ENCODE measurements around the gene ZNF627. TPM values are rescaled to one million over a fixed set of nuclear protein-coding genes. Genes with fewer than 3 reads are reported as not detected.
"Not testable (repeated sequence)": the region's sequence is repeated elsewhere in the genome, so short reads cannot be mapped to it uniquely, and the experiment has no call there.

Gene ZNF627
- total RNA-seq, 1 donor from 2014 or later = 9.4 TPM

DNA sequence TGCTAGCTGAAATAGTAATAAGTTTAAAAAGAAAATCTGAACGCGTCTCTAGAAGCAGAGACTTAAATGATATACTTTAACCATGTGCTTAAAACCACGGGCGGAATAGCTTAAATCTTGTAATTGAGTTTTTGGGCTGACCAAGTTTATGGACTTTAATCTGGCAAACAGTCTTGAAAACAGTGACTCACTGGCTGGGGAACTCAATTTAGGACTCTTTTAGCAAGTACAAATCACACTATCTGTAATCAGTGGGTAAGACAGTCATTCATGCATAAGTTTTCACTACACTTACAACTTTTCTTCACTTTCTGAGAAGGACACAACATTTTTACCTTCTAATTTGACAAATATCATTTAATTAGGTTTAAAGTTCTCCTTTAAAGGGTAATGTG lies 26.8 kb downstream of the ZNF627 start:
- DNase-seq (no peak), ATAC-seq (peak in 1 of 2 donors; percentile 56)

DNA sequence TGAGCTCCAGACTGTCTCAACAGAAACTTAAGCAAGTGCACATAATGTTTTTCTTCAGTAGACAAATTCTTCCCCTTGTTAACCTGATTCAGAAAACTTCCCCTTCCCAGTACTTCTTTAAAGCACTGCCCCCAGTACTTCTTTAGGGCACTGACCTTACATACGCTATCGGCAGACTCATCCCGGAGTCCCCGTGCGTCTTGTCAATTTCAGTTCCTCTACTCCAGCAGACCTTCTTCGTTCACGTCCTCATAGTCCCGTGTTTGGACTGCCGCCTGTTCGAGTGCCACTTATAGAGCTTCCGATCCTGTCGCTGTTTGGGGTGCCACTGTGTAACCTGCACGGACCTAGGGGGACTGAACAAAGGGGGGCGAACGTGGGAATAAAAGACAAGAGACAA lies 29.0 kb downstream of the ZNF627 start:
- Histone ChIP-seq H3K36me3 (peaks cover under 1% of the 10 kb centered on the region), H3K4me3 (no peak overlapping the region), H3K4me1 (peaks cover 15% of the 10 kb centered on the region), H3K27me3 (ENCODE audit: low read depth) (no peaks in the 10 kb centered on the region), H3K9me3 (no peaks in the 10 kb centered on the region), H3K27ac (no peak overlapping the region)
- TF ChIP-seq, protein P1, sequence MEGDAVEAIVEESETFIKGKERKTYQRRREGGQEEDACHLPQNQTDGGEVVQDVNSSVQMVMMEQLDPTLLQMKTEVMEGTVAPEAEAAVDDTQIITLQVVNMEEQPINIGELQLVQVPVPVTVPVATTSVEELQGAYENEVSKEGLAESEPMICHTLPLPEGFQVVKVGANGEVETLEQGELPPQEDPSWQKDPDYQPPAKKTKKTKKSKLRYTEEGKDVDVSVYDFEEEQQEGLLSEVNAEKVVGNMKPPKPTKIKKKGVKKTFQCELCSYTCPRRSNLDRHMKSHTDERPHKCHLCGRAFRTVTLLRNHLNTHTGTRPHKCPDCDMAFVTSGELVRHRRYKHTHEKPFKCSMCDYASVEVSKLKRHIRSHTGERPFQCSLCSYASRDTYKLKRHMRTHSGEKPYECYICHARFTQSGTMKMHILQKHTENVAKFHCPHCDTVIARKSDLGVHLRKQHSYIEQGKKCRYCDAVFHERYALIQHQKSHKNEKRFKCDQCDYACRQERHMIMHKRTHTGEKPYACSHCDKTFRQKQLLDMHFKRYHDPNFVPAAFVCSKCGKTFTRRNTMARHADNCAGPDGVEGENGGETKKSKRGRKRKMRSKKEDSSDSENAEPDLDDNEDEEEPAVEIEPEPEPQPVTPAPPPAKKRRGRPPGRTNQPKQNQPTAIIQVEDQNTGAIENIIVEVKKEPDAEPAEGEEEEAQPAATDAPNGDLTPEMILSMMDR (IDR thresholded peaks at IDR 0.05) = no peak
- peak in 1 of 2 donors; percentile 56 for ATAC-seq
- DNase-seq = peak; percentile 47
- intact Hi-C loops (cut with DNase I) = no loop called here

More for the DNA sequence above, 26.8 kb downstream of the ZNF627 start:
- Histone ChIP-seq H3K27ac (no peak overlapping the region), H3K4me3 (peak overlapping the region; percentile 47), H3K9me3 (no peaks in the 10 kb centered on the region), H3K27me3 (ENCODE audit: low read depth) (no peaks in the 10 kb centered on the region), H3K4me1 (peaks cover 15% of the 10 kb centered on the region), H3K36me3 (peaks cover 21% of the 10 kb centered on the region)
- intact Hi-C loops (cut with DNase I) = no loop called here
- TF ChIP-seq, protein P1 (IDR thresholded peaks at IDR 0.05) = no peak

DNA sequence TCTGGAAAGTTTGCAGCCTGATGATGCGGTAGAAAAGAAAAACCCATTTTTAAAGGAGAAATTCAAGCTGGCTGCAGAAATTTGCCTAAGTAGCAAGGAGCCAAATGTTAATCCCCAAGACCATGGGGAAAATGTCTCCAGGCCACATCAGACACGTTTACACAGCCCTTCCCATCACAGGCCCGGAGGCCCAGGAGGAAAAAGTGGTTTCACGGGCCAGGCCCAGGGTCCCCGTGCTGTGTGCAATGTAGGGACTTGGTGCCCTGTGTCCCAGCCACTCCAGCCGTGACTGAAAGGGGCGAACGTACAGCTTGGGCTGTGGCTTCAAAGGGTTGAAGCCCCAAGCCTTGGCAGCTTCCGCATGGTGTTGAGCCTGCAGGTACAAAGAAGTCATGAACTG lies 35.9 kb downstream of the ZNF627 start:
- no peak for ATAC-seq
- no peaks in the 10 kb centered on the region for H3K4me1 ChIP-seq
- intact Hi-C loops (cut with DNase I) = no loop called here

DNA sequence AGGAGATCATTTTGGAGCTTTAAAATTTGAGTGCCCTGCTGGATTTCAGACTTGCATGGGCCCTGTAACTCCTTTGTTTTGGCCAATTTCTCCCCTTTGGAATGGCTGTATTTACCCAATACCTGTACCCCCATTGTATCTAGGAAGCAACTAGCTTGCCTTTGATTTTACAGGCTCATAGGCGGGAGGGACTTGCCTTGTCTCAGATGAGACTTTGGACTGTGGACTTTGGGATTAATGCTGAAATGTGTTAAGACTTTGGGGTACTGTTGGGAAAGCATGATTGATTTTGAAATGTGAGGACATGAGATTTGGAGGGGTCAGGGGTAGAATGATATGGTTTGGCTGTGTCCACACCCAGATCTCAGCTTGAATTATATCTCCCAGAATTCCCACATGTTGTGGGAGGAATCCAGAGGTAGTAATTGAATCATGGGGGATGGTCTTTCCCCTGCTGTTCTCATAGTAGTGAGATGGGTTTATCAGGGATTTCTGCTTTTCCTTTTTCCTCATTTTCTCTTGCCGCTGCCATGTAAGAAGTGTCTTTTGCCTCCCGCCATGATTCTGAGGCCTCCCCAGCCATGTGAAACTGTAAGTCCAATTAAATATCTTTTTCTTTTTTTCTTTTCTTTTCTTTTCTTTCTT lies 36.9 kb downstream of the ZNF627 start:
- H3K27me3 ChIP-seq (ENCODE audit: low read depth); intact Hi-C loops (cut with DNase I); H3K4me3 ChIP-seq; H3K36me3 ChIP-seq; H3K9me3 ChIP-seq; H3K27ac ChIP-seq; ATAC-seq; DNase-seq; H3K4me1 ChIP-seq: not testable (repeated sequence)

More for the DNA sequence above, 35.9 kb downstream of the ZNF627 start:
- no peaks in the 10 kb centered on the region for H3K27me3 ChIP-seq (ENCODE audit: low read depth)
- H3K36me3 ChIP-seq = no peaks in the 10 kb centered on the region
- no peak overlapping the region for H3K4me3 ChIP-seq
- DNase-seq = no peak
- TF ChIP-seq, protein P1 (IDR thresholded peaks at IDR 0.05) = no peak
- no peaks in the 10 kb centered on the region for H3K9me3 ChIP-seq
- no peak overlapping the region for H3K27ac ChIP-seq

DNA sequence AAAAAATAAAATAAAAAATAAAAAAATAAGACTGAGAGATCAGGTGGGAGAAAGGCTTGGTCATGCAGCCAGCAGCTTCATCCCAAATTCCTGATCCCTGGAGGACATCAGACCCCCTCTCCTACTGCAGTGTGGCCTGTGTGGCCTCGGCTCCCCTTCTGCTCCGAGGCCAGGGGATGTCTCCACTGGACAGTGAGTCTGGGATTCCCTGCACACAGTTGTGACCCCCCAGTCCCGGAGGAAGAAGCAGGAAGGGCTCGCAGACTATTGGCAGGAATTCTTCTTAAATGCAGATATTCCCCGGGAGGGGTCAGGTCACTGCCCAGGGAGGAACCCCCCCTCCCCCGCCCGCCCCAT lies 41.9 kb downstream of the ZNF627 start:
- peaks cover 10% of the 10 kb centered on the region for H3K4me1 ChIP-seq
- TF ChIP-seq, protein P1 (IDR thresholded peaks at IDR 0.05) = no peak
- DNase-seq = no peak
- no peaks in the 10 kb centered on the region for H3K9me3 ChIP-seq
- no peaks in the 10 kb centered on the region for H3K27me3 ChIP-seq (ENCODE audit: low read depth)
- H3K27ac ChIP-seq = no peak overlapping the region
- H3K36me3 ChIP-seq = no peaks in the 10 kb centered on the region
- H3K4me3 ChIP-seq = peak overlapping the region; percentile 79
- intact Hi-C loops (cut with DNase I) = no loop called here
- peak; percentile 29 to 45 for ATAC-seq

DNA sequence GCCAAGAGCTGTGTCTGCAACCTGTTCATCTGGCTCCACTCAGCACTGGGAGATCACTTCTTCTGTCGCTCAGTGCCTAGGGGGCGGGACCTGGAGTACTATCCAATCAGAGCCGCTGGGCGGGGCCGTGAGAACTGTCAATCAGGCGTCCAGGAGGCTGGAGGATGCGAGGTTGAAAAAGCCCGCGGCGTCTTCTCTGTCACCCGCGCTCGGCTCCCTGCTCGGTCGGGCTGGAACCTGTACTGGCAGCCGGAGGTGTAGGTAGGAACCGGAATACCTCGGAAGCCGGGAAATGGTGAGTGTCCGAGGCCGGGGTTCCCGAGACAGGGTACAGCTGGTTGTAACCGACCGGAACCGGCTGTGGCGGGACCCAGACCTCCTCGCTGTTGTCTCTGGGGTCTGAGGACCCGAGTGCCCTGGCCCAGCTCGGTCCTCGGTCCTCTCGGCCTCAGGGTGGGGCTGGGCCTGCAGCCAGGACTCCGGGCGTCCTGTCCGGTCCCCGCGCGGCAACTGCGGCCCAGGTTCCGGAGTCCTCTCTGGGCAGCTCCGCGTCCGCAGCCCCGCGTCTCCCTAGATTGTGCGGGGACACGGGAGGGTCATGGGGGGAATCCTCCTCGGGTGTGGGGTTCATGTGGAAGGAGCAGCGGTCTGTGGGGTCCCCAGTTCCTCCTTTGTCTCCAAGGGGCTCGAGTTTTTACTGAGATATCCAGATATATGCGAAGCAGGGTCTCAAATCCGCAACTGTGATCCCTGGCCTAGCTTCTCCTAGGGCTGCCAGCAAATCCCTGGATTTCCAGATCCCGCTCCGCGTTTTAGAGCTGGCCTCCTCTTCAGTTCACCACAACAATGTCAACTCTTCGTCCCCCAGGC lies 42.6 kb downstream of the ZNF627 start:
- intact Hi-C loops (cut with DNase I) = no loop called here
- no peaks in the 10 kb centered on the region for H3K27me3 ChIP-seq (ENCODE audit: low read depth)
- ATAC-seq (peak; percentile 99 to 100), DNase-seq (peak; percentile 96)
- H3K4me3 ChIP-seq = peak overlapping the region; percentile 79
- peak overlapping the region; percentile 28 for H3K27ac ChIP-seq
- no peaks in the 10 kb centered on the region for H3K9me3 ChIP-seq
- TF ChIP-seq, protein P1 (IDR thresholded peaks at IDR 0.05) = no peak
- peaks cover 10% of the 10 kb centered on the region for H3K4me1 ChIP-seq
- H3K36me3 ChIP-seq = no peaks in the 10 kb centered on the region

Measured in lower lobe of right lung (tissue), 2 donors.